AG09309 (cell line): ENCODE results near the gene BRIP1.

Experiments used
- DNase-seq: peaks from one replicate; pipeline ENCODE4 v3.0.0-alpha.2; 2010; ENCODE audit warnings: low read depth
- H3K4me3 ChIP-seq: 2 replicates; pipeline ENCODE4 v1.5.1; 2011; ENCODE audit warnings: mild to moderate bottlenecking, low read depth, low read length, moderate library complexity; ENCODE audit not compliant: control insufficient read depth
- TF ChIP-seq, protein P1 (sequence below): IDR thresholded peaks from 2 replicates; pipeline ENCODE4 v1.5.1; 2011; ENCODE audit warnings: mild to moderate bottlenecking, low read depth, low read length, inconsistent platforms; ENCODE audit not compliant: insufficient read depth, control insufficient read depth; ENCODE audit errors: missing control alignments

BRIP1 gene

DNA sequence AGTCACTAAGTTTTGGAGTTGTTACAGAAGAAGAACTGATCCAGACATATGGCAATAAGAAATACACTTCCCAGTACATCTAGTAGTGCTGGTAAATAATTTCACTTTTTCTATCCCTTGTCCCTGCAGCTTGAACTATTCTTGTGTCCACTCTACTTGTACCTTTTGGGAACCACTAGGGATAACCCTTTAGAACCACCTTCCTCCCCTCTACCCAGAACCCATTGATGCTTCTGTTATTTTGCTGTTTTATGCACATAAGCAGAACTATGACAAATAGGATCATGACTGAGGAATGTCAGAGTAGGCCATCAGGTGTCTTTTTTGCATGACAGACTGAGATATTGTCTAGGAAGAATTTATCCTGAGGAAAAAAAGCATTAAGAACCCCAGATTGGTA is 125.1 kb downstream of the BRIP1 start:
- no peak overlapping the region for H3K4me3 ChIP-seq
- TF ChIP-seq, protein P1, sequence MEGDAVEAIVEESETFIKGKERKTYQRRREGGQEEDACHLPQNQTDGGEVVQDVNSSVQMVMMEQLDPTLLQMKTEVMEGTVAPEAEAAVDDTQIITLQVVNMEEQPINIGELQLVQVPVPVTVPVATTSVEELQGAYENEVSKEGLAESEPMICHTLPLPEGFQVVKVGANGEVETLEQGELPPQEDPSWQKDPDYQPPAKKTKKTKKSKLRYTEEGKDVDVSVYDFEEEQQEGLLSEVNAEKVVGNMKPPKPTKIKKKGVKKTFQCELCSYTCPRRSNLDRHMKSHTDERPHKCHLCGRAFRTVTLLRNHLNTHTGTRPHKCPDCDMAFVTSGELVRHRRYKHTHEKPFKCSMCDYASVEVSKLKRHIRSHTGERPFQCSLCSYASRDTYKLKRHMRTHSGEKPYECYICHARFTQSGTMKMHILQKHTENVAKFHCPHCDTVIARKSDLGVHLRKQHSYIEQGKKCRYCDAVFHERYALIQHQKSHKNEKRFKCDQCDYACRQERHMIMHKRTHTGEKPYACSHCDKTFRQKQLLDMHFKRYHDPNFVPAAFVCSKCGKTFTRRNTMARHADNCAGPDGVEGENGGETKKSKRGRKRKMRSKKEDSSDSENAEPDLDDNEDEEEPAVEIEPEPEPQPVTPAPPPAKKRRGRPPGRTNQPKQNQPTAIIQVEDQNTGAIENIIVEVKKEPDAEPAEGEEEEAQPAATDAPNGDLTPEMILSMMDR, result no peak
- DNase-seq, result no peak

DNA sequence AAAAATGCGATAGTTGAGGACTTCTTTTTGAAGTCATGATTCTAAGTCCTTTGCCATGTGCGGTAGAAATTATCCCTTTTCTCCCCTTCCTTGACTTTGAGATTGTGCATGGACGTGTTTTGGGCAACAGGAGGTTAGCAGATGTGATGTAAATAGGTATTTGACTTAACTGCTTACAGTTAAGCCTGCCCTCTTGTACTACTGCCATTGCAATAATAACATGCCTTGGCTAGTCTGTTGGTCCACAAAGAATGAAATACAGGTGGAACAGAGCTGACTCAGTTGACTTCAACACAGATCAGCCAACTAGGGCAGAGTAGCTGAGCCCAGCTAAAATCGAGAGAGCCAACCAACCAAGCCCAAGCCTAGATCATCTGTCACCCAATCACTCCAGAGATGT is 125.5 kb downstream of the BRIP1 start:
- DNase-seq, result no peak
- H3K4me3 ChIP-seq, result no peak overlapping the region
- TF ChIP-seq, protein P1, result no peak

DNA sequence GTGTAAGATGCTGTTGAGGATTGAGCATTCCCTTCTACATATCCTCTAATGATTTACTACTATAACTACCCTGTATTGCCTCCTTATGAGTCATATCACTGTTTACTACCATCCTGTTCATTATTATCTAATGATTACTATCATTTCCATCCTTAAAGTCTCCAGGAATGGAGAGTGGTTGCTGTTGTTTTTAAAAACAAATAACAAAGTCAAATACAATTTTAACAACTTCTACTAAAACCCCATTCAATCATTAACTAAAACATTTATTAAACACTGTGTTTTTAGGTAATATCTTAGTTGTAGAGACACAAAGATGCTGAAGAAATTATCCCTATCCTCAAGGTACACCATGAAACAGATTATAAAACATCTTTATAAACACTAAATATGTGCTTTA is 126.9 kb downstream of the BRIP1 start:
- DNase-seq, result no peak
- TF ChIP-seq, protein P1, result no peak
- no peak overlapping the region for H3K4me3 ChIP-seq

DNA sequence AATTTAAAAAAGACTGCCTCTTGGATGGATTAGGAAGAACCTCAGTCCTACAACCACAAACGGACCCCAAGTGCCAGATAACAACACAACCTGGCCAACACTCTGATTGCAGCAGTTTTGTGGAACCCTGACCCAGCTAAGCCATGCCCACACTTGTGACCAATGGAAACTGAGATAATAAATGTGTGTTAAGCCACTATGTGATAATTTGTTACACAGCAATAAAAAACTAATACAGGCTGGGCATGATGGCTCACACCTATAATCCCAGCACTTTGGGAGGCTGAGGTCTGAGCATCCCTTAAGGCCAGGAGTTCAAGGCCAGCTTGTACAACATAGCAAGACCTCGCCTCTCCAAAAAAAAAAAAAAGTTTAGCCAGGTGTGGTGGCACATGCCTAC is 127.5 kb downstream of the BRIP1 start:
- DNase-seq, result no peak
- TF ChIP-seq, protein P1, result no peak
- H3K4me3 ChIP-seq, result no peak overlapping the region

DNA sequence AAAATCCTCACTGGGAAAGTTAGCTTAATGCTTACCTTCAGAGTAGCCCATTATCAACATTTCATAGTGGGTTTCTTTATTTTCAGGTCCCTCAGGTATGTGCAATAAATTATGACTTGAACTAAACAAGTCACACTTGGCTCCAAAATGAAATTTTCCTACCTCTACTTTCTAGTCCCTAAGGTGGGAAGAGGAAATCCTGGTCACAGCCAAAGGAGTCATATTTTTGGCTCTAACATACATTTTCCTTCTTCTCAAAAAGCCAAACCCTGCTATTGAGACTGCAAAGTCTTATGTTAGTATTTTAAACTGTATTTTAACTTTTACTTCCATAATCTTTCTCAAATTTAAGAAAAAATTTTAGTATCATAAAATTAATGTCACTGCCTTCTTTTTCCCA is 128.9 kb downstream of the BRIP1 start:
- TF ChIP-seq, protein P1, result no peak

DNA sequence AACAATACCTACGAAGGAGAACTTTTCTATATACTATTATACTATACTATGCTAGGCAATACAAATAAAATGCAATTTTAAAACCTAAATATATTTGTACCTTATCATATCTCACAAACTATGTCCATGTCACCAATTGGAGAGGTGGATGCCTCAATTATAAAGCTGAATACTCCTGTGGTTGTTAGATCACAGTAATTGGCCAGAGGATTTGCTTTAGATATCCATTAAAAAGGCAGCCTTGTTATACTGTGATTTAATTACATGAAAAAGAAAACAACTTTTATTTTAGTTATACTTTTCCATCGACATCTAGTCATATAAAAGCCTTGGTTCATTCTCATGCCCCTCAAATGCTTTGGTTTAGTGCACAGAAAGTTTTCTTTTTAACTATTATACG is 129.3 kb downstream of the BRIP1 start:
- TF ChIP-seq, protein P1, result no peak
- no peak for DNase-seq

More for the DNA sequence above, 128.9 kb downstream of the BRIP1 start:
- DNase-seq, result no peak
- no peak overlapping the region for H3K4me3 ChIP-seq

DNA sequence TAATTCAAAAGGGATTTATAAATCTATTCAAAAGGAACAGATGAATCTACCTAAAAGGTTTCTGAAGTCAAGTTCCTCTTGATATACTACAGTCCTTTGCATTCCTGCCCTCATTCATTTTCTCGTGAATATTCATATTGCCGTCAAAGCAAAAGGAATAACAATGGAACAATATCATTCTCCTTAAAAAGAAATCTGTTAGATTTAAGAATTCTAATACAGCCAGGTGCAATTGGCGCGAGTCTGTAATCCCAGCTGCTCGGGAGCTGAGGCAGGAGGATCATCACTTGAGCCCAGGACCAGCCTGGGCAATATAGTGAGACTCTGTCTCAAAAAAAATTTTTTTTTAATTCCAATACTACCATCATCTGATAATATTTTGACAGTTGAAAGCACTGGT is 130.3 kb downstream of the BRIP1 start:
- TF ChIP-seq, protein P1, result no peak
- no peak for DNase-seq
- H3K4me3 ChIP-seq, result no peak overlapping the region

More for the DNA sequence above, 129.3 kb downstream of the BRIP1 start:
- no peak overlapping the region for H3K4me3 ChIP-seq
